ENCODE data around the gene GRB2. TPM values are rescaled to one million over a fixed set of nuclear protein-coding genes. Genes with fewer than 3 reads are reported as not detected.

Gene GRB2
- total and polyA plus RNA-seq, 2 of the 8 experiments (the other 6 are each of a cell fraction or from before 2014, with no cell fraction given), result 44.2 to 101 TPM

- H2BK20ac ChIP-seq (ENCODE audit: low read length), result no peak overlapping the region
- H4K91ac ChIP-seq (replicated peaks; ENCODE audit: insufficient read length, low read length), result no peak overlapping the region
- peak overlapping the region; percentile 84 to 91 (median 87) for H3K4me3 ChIP-seq (ENCODE audit: extremely low read depth in 1 of 4, insufficient read depth in 2 of 4, low read depth in 3 of 4, low read length in 4 of 4)
- no peak overlapping the region for H2BK120ac ChIP-seq (replicated peaks; ENCODE audit: low read depth, low read length)
- H3K4me1 ChIP-seq (replicated peaks in 1 of 4; ENCODE audit: control insufficient read depth in 3 of 4, insufficient read depth in 4 of 4, low read length in 3 of 4), result peaks cover 0 to 9% (median 7%) of the 10 kb centered on the region in 4 experiments; a peak in 4 of 7 replicates
- peaks cover 11 to 23% (median 15%) of the 10 kb centered on the region in 4 experiments for H3K36me3 ChIP-seq (ENCODE audit: control insufficient read depth in 2 of 4, insufficient read depth in 4 of 4, low read length in 3 of 4)
- H3K23ac ChIP-seq (ENCODE audit: insufficient read length), result no peak overlapping the region
- H2AFZ ChIP-seq (ENCODE audit: low read length), result peak overlapping the region; percentile 8; the same call in 1 of the 2 replicates
- WGBS, 2 experiments (ENCODE audit: extremely low coverage in 1 of 2, insufficient coverage in 1 of 2, insufficient read length in 1 of 2, insufficient replicate concordance in 2 of 2, low coverage in 1 of 2, low lambda C conversion rate in 2 of 2, missing lambda C conversion rate in 1 of 2), result 54% methylated on average over 6 of the region's 6 CpGs; no CpG with 5 or more reads in 1 of the 2 experiments
- H3K79me1 ChIP-seq (ENCODE audit: low read depth, low read length), result no peaks in the 10 kb centered on the region
- no peaks in the 10 kb centered on the region for H3K79me2 ChIP-seq (ENCODE audit: control insufficient read depth in 1 of 2, insufficient read depth in 2 of 2, low read length in 2 of 2)
- no peak overlapping the region for H4K5ac ChIP-seq (ENCODE audit: insufficient read length, low read depth, low read length)
- no peak overlapping the region for H3K18ac ChIP-seq (ENCODE audit: extremely low read depth, low read length)
- TF ChIP-seq GABPA (IDR thresholded peaks at IDR 0.05; ENCODE audit: borderline replicate concordance, insufficient read depth, low read length), result no peak
- TF ChIP-seq GTF2F1 (IDR thresholded peaks at IDR 0.05; ENCODE audit: borderline replicate concordance, low read depth, low read length), result no peak
- TF ChIP-seq TAF1 (IDR thresholded peaks at IDR 0.05; ENCODE audit: low read depth, low read length), result no peak
- TF ChIP-seq EZH2 (IDR thresholded peaks at IDR 0.05; ENCODE audit: low read depth, low read length, severe bottlenecking), result no peak
- TF ChIP-seq TEAD4 (IDR thresholded peaks at IDR 0.05; ENCODE audit: low read depth, low read length), result no peak
- no peak for TF ChIP-seq SP4 (IDR thresholded peaks at IDR 0.05; ENCODE audit: low read length)
- TF ChIP-seq CHD1 (IDR thresholded peaks at IDR 0.05; ENCODE audit: low read depth, low read length), result no peak
- peak overlapping the region; percentile 70 to 94 for H3K4me2 ChIP-seq (ENCODE audit: insufficient read depth in 1 of 2, low read depth in 2 of 2, low read length in 2 of 2)
- H2BK15ac ChIP-seq (ENCODE audit: low read length), result no peak overlapping the region
- no peak overlapping the region for H2AK5ac ChIP-seq (ENCODE audit: low read depth, low read length)
- no peak overlapping the region for H3K14ac ChIP-seq (ENCODE audit: insufficient read length)
- ChIA-PET POLR2A (ENCODE audit: partially characterized antibody) (interaction anchor here (0.7 to 6.7 kb wide), 11 partner anchors 8 to 313 kb away, joined by 3 to 62 read pairs (median 5); partner anchors contain the start of genes GGA3, GRB2, MRPS7 and SLC25A19), CTCF (ENCODE audit: partially characterized antibody) (interaction anchor here (0.6 to 21.2 kb wide), 21 partner anchors 9 to 311 kb away, joined by 3 to 369 read pairs (median 5); partner anchors contain the start of genes GGA3, GRB2, MRPS7 and NUP85)
- peaks cover 15% of the 10 kb centered on the region for H3K23me2 ChIP-seq (ENCODE audit: low read depth, low read length)
- no peak overlapping the region for H3K4ac ChIP-seq (replicated peaks; ENCODE audit: insufficient read length, low read depth, low read length)
- no peak overlapping the region for H3K27ac ChIP-seq (ENCODE audit: low read depth, low read length)
- H4K20me1 ChIP-seq (replicated peaks in 1 of 2; ENCODE audit: control insufficient read depth in 1 of 2, insufficient read depth in 2 of 2, low read length in 2 of 2), result peaks cover 4 to 7% of the 10 kb centered on the region in 2 experiments
- H3K27me3 ChIP-seq (replicated peaks in 1 of 4; ENCODE audit: control insufficient read depth in 3 of 4, extremely low read depth in 1 of 4, insufficient read depth in 3 of 4, low read length in 3 of 4), result no peaks in the 10 kb centered on the region
- H3K9me3 ChIP-seq (ENCODE audit: insufficient read depth in 2 of 2, low read depth in 1 of 2, low read length in 1 of 2), result no peaks in the 10 kb centered on the region
- DNase-seq (ENCODE audit: low read depth in 1 of 2, low spot score in 2 of 2) (no peak), FAIRE-seq (no peak)
- H3K56ac ChIP-seq (replicated peaks; ENCODE audit: insufficient read length, low read depth, low read length), result no peak overlapping the region
- no peak overlapping the region; a peak in 1 of 7 replicates for H3K9ac ChIP-seq (replicated peaks in 1 of 4; ENCODE audit: extremely low read depth in 1 of 4, low read depth in 3 of 4, low read length in 3 of 4)
- H2BK12ac ChIP-seq (ENCODE audit: low read depth, low read length), result no peak overlapping the region
- no peak overlapping the region for H2BK5ac ChIP-seq (ENCODE audit: low read depth, low read length)
- no peak overlapping the region; the same call in 1 of the 2 replicates for H4K8ac ChIP-seq (ENCODE audit: extremely low read depth, insufficient read depth, low read length)
These were observed 135.6 kb downstream of the GRB2 start for GRCh38 chr17:75269844-75270217.

All from H1 (cell line).